CD1c-positive myeloid dendritic cell (primary cell): ENCODE measurements around the gene CLDN5.

Experiments used
- DNase-seq: peaks from one replicate; pipeline ENCODE4 v3.0.0-alpha.2; 2016; ENCODE audit errors: extremely low spot score

CLDN5 gene

DNA sequence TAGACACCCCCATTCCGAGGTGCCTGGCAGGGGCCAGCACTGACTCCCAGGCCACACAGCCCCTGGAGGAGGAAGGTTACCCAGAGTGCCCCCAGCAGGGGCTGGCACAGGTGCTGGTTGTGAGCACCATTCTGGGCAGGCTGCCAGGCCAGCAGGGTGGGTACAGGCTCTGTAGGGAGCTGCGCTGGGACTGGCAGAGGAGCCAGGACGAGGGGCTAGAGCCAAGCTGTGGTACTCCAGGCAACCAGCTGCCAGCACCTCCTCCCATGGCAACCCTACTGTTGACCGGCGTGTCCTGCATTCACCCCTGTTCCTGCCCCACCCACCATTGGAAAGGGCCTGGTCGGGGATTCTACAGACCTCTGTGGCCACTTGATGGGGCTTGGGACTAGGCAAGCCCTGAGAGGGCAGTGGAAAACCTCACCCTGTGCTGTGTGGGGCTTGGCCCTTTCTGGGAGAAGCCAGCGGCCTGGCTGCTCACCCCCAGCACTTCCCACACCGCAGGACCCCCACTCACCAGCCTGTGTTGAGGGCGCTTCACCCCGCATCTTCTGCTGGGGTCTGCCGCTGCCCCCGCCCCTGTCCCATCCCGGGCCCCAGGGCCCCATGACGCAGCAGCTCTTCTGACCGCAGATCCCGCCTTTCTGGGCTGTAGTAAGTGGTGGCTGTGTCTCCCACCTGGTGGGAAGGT, 1.9 kb downstream of the CLDN5 start:
- DNase-seq: no peak

DNA sequence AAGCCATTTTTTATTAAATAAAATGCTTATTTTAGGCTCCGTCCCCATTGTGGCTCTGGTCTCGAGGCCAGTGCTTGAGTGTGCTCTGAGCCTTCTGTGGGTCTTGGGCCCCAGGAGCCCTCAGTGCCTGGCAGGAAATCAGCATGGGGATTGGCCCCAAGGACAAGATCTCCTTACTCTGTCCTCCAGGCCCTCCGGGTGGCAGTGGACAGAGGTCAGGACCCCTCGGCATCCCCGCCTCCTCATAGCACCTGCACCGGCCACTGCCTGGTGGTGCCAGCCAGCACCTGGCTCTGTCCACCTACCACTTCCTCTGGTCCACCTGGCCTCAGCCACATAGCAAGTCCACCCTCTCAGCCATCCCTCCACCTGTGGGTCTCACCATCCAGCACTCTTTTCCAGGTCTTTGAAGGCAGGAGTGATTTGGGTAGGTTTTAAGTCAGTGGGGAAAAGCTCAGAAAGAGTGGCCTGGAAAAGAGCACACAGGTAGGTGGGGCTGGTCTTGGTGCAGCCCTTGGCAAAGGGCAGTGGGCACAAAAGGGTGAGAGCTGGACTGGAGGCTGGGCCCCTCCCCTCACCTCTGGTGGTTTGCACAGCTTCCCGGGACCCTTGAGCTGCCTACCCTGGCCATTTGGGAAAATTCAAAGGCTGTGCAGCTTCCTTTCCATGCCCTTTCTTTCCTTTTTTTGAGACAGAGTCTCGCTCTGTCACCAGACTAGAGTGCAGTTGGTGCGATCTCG, 3.5 kb downstream of the CLDN5 start:
- DNase-seq: no peak

GRCh38 chr22:19520007-19520406, 4.2 kb downstream of the CLDN5 start:
- DNase-seq: no peak

DNA sequence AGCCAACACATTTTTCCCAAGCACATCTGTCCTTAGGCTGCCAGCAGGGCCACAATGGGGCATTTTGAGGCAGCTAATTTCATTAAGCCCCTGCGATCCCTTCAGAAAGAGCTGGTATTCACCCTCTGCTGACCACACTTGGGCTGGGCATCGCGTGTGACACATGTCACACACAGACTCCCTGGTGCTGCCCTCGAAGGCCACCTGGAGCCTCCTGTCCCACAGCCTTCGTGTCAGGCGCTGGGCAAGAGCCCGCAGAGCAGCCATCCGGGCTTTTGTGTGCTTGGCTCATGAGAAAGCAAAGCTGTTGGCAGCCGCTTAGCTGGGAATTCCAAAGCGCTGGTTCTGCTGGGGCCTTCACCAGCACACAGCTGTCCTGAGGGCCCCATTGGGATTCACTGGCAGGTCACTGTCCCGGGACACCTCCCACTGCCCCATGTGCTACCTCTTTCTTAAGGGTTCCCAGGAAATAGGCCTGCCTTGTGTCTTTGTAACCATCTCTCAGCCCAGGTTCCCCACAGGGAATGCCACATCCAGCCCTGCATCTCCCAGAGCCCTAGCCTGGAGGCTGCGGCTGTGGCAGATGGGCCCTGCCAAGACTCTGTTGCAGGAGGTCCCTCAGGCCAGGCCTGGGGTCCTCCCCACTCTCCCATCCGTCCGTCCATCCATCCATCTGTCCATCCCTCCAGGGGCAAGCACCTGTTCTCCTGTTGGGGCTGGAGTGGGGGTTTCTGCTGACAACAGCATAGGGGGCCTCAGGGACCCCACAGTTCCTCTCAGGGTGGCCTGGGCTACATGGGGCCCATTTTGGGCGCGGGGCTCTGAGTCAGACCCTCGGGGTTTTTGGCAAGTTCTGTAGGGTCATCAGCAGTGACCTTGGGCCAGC, 4.9 kb downstream of the CLDN5 start:
- DNase-seq: no peak

DNA sequence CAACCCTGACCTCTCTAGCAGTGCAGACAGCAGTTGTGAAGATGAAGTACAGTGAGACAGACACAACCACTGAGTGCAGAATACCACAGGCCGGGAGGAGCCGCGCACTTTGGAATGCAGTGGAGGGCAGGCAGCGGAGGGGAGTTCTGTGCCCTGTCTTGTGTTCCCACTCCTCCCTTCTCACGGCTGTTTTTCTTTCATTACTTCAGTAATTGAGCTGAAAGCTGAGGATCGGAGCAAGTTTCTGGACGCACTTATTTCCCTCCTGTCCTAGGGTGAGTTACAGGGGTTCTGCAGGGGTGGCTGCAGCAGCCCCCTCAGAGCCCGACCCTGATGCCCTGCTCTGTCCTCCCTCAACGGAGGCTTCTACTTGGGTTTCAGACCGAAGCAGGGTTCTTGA, 5.6 kb downstream of the CLDN5 start:
- no peak for DNase-seq

DNA sequence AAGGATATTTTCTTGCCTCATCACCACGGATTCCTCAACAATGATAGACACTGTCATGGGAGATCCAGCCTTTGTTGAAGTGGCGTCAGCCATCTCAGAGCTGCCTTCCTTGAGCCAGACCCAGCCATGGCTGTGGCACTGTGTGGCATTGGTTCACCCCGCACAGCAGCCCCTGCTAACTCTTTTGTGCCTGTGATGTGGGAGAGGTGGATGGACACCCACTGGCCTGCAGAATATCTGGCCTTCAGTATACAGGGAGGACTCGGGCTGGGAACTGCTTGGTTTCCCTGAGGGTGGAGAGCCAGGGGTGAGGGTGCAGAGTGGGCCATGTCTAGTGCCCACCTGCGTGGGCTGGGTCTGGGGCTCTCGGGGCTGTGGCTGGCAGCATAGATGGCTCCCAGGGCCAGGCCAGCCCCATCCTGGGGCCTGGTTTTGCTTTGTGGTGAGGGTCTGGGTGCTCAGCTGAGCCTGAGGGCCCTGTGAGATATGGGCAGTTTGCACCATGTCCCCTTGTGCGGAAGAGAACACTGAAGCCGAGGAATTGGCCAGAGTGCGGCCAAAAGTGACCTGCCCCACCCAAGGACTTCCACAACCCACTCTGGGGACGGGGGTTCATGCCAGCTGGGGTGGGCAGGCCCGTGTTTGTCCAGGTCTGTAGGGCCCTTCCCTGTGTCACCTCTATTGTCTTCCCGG, 6.1 kb downstream of the CLDN5 start:
- no peak for DNase-seq

- DNase-seq: no peak
These were observed 7.1 kb downstream of the CLDN5 start for GRCh38 chr22:19517171-19517500.

DNA sequence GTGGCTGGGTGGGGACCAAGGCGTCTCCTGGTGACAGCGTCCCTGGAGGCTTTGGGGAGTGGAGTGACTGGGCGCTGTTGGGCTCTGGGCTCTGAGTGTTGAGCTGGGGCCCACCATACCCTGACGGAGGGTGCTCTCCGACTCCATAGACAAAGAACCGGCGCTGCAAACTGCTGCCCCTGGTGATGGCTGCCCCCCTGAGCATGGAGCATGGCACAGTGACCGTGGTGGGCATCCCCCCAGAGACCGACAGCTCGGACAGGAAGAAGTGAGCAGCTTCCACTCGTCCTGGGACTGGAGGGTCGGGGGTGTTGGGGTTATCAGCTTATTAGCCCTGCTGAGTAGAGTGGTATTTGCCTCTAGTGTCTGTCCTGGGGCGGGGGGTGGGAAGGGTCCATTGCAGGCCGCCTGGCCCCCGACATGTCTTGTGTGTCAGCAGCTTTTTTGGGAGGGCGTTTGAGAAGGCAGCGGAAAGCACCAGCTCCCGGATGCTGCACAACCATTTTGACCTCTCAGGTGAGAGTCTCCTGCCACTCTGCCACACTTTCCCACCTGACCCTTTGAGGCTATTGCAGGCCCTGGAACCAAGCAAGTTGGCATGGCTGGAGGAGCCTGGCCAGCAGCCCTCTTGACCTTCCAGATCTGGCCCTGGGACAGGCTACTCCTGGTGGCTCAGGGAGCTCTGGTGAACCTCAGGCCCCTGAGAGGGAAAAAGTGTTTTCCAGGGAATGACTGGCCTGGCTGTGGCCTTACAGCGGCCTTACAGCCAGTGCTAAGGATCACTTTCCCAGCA, 7.6 kb downstream of the CLDN5 start:
- no peak for DNase-seq

DNA sequence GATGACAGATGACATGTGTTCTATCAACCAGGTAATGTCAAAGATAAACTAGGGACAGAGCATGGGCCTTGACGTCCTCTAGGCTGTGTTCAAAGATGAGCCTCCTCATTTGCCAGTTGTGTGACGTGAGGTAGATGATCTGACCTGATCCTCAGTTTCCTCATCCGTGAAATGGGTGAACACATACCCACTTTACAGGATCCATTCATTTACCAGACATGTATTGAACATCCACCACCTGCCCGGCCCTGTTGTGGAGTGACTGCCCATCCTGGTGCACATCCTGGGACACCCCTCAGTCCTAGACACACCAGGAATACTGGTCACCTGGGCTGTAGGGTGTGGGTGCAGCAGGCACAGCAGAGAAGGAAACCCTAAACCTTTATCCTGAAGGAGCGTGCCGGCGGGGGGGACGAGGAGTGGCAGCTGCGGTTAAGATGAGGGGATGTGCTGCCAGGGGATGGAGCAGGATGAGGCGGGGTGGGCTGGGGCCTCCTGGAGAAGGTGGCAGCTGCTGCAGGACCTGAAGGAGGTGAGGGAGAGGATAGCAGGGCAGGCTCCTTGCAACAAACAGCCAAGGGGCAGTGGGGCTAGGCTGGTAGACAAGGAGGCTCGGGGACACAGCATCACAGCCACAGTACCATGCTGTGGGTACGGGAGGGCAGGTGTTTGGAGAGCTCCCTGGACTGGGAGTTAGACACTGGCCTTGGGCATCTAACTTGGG, 8.4 kb downstream of the CLDN5 start:
- no peak for DNase-seq

DNA sequence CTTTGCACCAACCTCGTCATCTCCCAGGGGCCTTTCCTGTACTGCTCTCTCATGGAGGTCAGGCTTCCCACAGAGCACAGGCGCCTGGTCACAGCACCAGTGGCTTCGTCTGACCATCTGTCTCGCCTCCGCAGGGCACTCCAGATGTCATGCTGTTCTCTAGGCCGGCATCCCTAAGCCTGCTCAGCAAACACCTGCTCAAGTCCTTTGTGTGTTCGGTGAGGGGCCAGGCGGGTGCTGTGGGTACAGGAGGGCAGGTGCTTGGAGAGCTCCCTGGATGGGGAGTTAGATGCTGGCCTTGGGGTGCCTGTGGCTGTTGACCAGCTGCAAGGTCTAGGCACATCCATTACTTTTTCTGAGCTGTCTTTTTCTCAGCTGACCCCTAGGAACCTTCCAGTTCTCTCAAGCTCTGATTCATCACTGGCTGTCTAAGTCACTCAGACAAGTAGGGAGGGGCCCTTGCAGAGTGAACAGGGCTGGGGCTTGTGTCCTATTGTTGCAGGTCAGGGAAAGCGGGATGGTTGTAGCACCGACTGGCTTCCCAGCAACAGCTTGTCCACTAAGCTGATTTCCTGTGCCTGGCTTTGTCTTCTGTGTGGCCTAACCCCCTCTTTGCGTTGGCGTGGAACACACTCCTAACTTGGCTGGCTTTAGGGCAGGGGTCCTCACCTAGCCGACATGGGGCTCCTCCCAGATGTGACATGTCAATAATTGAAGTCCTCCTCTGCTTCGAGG, 9.2 kb downstream of the CLDN5 start:
- no peak for DNase-seq

DNA sequence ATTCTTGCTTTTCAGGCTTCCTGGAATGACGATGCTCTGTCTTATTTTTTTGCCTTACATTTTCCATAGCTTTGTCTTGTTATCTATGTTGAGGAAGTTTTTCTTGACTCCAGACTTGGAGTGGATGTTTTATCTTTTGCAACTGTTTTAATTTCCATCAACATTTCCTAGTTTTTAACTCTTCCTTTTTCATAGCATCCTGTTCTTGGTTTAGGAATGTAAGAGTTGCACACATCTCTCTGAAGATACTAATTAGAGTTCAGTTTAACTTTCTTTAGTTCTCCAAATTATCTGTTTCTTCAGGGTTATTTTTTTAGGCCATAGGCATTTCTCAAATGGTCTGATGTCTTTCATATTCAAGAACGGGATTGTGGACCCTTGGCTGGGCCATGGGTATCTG, 10.4 kb downstream of the CLDN5 start:
- DNase-seq: no peak

- no peak for DNase-seq
These were observed 13.3 kb downstream of the CLDN5 start for GRCh38 chr22:19510919-19511341.

GRCh38 chr22:19509923-19510322, 14.3 kb downstream of the CLDN5 start:
- DNase-seq: no peak

DNA sequence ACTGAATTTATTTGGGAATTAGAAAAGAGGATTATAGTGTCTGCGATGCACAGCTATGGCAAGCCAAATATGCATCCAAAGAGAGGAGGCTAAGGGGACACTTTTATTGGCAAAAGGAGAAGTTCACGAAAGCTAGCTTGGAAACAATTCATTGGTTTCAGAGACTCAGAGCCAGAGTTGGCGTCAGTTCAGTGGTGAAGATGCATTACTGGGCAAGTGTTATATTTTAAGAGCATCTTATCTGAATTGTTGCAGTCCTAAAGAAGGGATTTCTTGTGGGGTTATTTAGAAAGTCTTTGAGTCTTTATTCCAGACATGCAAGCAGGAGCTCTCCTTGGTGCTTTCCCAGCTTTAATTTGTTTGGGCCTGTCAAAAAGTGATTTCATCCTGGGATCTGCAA, 15.0 kb downstream of the CLDN5 start:
- DNase-seq: no peak

- no peak for DNase-seq
These were observed 16.0 kb downstream of the CLDN5 start for GRCh38 chr22:19508024-19508776.

DNA sequence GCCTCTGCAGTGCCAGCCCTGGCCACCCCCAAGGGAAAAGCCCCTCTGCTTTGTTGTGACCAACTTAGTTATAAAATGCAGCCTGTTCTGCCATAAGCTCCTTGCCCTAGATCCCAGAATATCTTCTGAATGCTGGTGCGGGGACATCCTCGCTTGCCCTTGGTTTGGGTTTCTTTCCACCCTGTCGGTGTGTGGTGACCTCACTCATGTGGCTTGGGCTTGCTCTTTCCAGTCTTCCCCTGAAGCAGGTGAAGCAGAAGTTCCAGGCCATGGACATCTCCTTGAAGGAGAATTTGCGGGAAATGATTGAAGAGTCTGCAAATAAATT, 16.7 kb downstream of the CLDN5 start:
- no peak for DNase-seq

DNA sequence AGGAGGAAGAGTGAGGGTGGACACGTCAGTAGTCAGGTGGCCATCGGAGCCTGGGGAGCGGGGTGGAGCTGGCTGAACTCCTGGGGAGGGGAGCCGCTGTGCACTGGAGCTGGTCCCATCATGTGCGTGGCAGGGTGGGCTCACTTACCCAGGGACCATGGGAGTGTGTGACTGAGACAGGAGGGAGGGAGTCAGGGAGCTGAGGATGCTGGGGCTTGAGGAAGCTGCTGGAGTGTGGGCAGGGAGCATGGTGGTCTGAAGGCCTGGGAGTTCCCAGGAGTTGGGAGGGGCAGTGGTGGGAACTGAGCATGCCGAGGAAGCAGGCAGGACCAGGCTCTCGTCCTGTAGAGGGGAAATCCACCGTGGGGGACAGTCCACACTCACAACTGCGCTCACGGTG, 18.0 kb downstream of the CLDN5 start:
- no peak for DNase-seq

GRCh38 chr22:19505735-19506126, 18.5 kb downstream of the CLDN5 start:
- no peak for DNase-seq
